Embryonic facial prominence (tissue), 1 donor: ENCODE results near the gene ABCD1.
"Not testable (repeated sequence)": the region's sequence is repeated elsewhere in the genome, so short reads cannot be mapped to it uniquely, and the experiment has no call there.

Experiments used
- DNase-seq: peaks from one replicate; pipeline ENCODE4 v3.0.0-alpha.2; 2016; ENCODE audit errors: extremely low spot score

The ABCD1 gene

GRCh38 chrX:153724252-153725038 lies at the start of gene ABCD1, which contains the start of gene BCAP31:
ABCD1 (plus strand) TSS chrX:153724856; CDS start chrX:153725267, 411 bp downstream.
BCAP31 (minus strand) TSS chrX:153724387; CDS start chrX:153723244, 1,143 bp downstream.
- peak; percentile 57 for DNase-seq

GRCh38 chrX:153681175-153681574 lies 43.5 kb upstream of the ABCD1 start:
- DNase-seq, result no peak

GRCh38 chrX:153683486-153683885 lies 41.2 kb upstream of the ABCD1 start:
- not testable (repeated sequence) for DNase-seq

- DNase-seq, result no peak
Measured at GRCh38 chrX:153684467-153685155, 40.0 kb upstream of the ABCD1 start.

GRCh38 chrX:153685156-153685536 lies 39.5 kb upstream of the ABCD1 start:
- no peak for DNase-seq

- DNase-seq, result no peak
Measured at GRCh38 chrX:153685751-153686696, 38.6 kb upstream of the ABCD1 start.

- no peak for DNase-seq
Measured at GRCh38 chrX:153686711-153687110, 37.9 kb upstream of the ABCD1 start.

GRCh38 chrX:153687121-153688039 lies 37.3 kb upstream of the ABCD1 start, which contains the start of gene SLC6A8:
SLC6A8 (plus strand) TSS chrX:153687926; CDS start chrX:153688575, 649 bp downstream.
- DNase-seq, result peak; percentile 15

GRCh38 chrX:153688071-153688470 lies 36.6 kb upstream of the ABCD1 start:
- no peak for DNase-seq

GRCh38 chrX:153688506-153688905 lies 36.1 kb upstream of the ABCD1 start:
- no peak for DNase-seq

- DNase-seq, result no peak
Measured at GRCh38 chrX:153688911-153689590, 35.6 kb upstream of the ABCD1 start.

GRCh38 chrX:153689654-153690465 lies 34.8 kb upstream of the ABCD1 start:
- DNase-seq, result no peak

GRCh38 chrX:153690466-153690865 lies 34.2 kb upstream of the ABCD1 start:
- DNase-seq, result no peak

- DNase-seq, result not testable (repeated sequence)
Measured at GRCh38 chrX:153691032-153691827, 33.4 kb upstream of the ABCD1 start.

GRCh38 chrX:153692003-153692402 lies 32.7 kb upstream of the ABCD1 start:
- DNase-seq, result no peak

- no peak for DNase-seq
Measured at GRCh38 chrX:153692611-153693156, 32.0 kb upstream of the ABCD1 start.

- DNase-seq, result no peak
Measured at GRCh38 chrX:153693216-153694086, 31.2 kb upstream of the ABCD1 start.
